ENCODE results near the gene MAMDC2.

MAMDC2 gene

GRCh38 chr9:70119786-70120185, 76.1 kb downstream of the MAMDC2 start:
- Mint-ChIP-seq H3K36me3 (ENCODE audit: low read depth) (no peaks in the 10 kb centered on the region), H3K27ac (no peak overlapping the region), H3K9me3 (no peaks in the 10 kb centered on the region)

DNA sequence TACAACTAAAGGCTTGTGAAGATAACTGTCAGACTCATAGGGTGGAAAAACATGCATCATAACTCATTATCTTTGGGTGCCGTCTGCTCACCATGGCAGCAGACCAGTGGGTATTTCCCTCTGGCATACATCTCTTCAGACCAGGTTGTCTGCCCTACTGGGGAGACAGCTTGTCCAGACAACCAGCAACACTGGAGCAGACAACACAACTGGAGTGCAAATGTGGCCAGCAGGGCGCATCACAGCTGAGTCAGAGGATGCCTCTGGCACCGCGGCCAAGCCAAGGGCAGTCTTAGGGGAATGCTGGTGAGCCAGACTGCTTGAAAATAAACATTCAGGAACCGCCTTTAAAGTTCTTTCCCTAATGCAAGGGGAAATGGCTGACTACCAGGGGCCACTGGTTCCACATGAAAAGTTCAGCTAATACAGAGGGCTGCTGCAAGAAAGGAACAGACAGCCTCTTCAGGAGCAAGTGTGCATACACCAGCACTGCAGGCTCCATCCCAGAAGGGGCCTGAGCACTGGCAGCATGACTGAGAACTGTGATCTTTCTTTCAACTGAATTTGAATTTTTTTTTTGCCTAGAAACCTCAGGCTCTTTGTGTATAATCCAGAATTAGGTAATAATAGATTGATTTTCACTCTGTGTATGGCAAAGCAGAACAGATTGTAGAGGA, 77.3 kb downstream of the MAMDC2 start:
- Mint-ChIP-seq H3K27me3 (peaks cover 18% of the 10 kb centered on the region), H3K9me3 (no peaks in the 10 kb centered on the region), H3K36me3 (ENCODE audit: low read depth) (no peaks in the 10 kb centered on the region), H3K4me3 (no peak overlapping the region), H3K4me1 (ENCODE audit: low read depth) (no peaks in the 10 kb centered on the region), H3K27ac (no peak overlapping the region)

More at GRCh38 chr9:70119786-70120185, 76.1 kb downstream of the MAMDC2 start:
- Mint-ChIP-seq H3K4me1 (ENCODE audit: low read depth) (no peaks in the 10 kb centered on the region), H3K27me3 (peaks cover 22% of the 10 kb centered on the region), H3K4me3 (no peak overlapping the region)

DNA sequence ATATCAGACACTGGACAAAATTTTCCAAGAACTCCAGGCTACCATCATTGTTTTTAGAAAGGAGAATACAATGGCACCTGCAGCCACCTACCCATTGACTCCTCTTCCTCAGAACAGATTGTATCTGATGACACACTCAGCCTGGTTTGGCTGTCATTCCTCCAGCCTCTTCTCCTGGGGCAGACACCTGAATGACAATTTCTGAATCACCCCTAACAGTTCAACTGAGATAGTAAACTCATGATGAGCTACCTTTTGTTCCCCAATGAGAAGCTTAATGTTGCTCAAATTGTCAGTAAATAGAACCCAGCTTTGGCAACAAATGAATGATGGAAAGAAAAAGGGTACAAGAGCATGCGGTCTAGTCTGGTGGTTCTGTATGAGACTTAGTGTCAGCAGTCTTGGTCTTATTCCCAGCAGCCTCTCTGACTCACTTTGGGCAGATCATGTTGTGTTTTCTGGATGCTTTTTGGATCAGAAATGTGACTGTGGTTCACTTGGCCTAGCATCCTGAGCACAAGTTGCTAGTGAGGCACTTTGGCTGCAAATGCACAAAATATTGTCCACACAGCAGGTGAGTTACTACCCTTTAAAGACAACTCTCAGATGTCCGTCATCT, 78.3 kb downstream of the MAMDC2 start:
- no peaks in the 10 kb centered on the region for H3K36me3 Mint-ChIP-seq (ENCODE audit: low read depth)
- H3K4me1 Mint-ChIP-seq (ENCODE audit: low read depth), result no peaks in the 10 kb centered on the region
- peaks cover 13% of the 10 kb centered on the region for H3K27me3 Mint-ChIP-seq

DNA sequence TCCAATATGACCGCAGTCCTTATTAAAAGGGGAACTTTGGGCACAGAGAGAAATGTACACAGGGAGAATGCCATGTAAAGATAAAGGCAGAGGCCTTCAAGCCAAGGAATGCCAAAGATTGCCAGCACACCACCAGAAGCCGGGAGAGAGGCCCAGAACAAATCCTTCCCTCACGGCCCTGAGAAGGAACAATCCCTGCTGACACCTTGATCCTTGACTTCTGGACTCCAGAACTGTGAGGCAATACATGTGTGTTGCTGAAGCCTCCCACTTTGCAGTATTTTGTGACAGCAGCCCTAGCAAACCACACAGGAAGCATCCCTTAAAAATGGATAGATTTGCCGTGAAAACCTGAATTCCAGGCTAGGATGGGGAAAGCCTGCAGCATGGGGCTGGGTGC, 80.0 kb downstream of the MAMDC2 start:
- H3K27me3 Mint-ChIP-seq, result peaks cover 6% of the 10 kb centered on the region
- no peaks in the 10 kb centered on the region for H3K4me1 Mint-ChIP-seq (ENCODE audit: low read depth)
- no peaks in the 10 kb centered on the region for H3K36me3 Mint-ChIP-seq (ENCODE audit: low read depth)
- no peaks in the 10 kb centered on the region for H3K9me3 Mint-ChIP-seq
- H3K27ac Mint-ChIP-seq, result no peak overlapping the region
- H3K4me3 Mint-ChIP-seq, result no peak overlapping the region

More for the DNA sequence above, 78.3 kb downstream of the MAMDC2 start:
- Mint-ChIP-seq H3K9me3 (no peaks in the 10 kb centered on the region), H3K27ac (no peak overlapping the region), H3K4me3 (no peak overlapping the region)

DNA sequence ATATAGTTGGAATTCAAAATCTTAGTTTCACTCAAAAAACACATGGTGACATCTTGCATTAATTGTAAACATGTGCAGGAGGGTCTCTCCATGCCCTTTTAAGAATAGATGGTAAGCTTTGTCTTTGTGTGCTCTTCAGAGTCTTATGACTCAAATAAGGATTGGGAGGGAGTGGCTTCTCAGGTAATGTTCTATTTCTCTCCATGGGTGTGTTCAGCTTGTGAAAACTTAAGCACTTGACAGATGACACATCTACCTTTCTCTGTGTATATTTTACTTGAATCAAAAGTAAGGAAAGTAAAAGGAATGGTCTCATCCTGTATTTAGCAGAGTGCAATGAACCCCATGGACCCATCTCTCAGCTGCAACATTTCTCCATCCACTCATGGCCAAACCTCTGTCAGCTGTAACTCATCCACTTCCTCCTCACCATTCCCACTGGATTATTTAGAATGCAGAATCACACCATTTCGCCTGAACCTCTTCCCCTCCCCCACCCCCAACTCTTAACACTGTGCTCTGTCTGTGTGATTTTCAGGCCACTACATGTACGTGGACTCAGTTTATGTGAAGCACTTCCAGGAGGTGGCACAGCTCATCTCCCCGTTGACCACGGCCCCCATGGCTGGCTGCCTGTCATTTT, 82.1 kb downstream of the MAMDC2 start:
- Mint-ChIP-seq H3K4me3 (no peak overlapping the region), H3K27ac (no peak overlapping the region), H3K4me1 (ENCODE audit: low read depth) (no peaks in the 10 kb centered on the region), H3K36me3 (ENCODE audit: low read depth) (no peaks in the 10 kb centered on the region), H3K9me3 (no peaks in the 10 kb centered on the region), H3K27me3 (no peaks in the 10 kb centered on the region)

GRCh38 chr9:70127036-70127435, 83.4 kb downstream of the MAMDC2 start:
- H3K9me3 Mint-ChIP-seq, result no peaks in the 10 kb centered on the region
- no peak overlapping the region for H3K27ac Mint-ChIP-seq
- H3K4me3 Mint-ChIP-seq, result no peak overlapping the region
- no peaks in the 10 kb centered on the region for H3K4me1 Mint-ChIP-seq (ENCODE audit: low read depth)
- no peaks in the 10 kb centered on the region for H3K27me3 Mint-ChIP-seq
- no peaks in the 10 kb centered on the region for H3K36me3 Mint-ChIP-seq (ENCODE audit: low read depth)

DNA sequence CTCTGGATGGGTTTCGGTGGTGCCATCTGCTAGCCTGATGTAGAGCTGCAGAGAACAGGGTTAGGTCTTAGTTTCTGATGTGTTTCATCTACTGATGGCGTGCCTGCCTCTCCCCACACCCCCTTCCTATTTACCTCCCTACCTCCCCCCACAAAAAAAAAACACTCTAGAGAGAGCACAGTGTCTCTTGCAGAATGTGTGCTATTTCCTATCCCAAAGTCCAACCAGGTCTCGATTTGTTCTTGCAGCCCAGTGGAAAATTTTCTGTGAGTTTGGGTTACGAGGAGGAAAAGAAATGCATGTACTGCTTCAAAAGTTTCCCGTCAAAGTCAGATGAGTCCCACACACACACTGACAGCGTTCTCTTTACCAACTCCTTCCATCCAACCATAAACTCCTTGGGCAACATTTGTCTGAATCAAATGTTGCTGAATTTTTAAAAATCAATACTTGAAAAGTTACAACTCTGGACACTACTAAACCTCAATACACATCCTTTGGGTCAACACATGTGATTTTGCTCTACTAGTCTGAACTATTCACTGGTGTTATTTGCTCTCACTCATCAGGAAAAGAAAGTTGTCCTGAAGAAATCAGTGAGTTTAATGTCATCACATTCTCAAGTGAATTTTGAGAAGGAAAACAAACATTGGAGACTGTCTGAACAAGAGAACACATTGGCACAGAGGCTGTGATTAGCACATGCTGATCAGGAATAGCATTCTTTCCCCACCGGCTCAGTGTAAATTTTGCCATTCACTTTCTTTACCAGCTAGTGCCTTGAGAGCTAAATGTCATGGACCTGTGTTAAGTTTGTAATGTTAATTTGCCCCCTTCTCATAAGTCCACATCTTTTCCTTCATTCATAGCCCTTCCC, 84.1 kb downstream of the MAMDC2 start:
- Mint-ChIP-seq H3K27me3 (no peaks in the 10 kb centered on the region), H3K36me3 (ENCODE audit: low read depth) (no peaks in the 10 kb centered on the region), H3K4me3 (no peak overlapping the region), H3K9me3 (no peaks in the 10 kb centered on the region), H3K4me1 (ENCODE audit: low read depth) (no peaks in the 10 kb centered on the region), H3K27ac (no peak overlapping the region)

- Mint-ChIP-seq H3K4me3 (no peak overlapping the region), H3K9me3 (no peaks in the 10 kb centered on the region), H3K36me3 (ENCODE audit: low read depth) (no peaks in the 10 kb centered on the region), H3K27me3 (no peaks in the 10 kb centered on the region), H3K4me1 (ENCODE audit: low read depth) (no peaks in the 10 kb centered on the region), H3K27ac (no peak overlapping the region)
These were observed 86.6 kb downstream of the MAMDC2 start for GRCh38 chr9:70130266-70130665.

- no peak overlapping the region for H3K4me3 Mint-ChIP-seq
- H3K36me3 Mint-ChIP-seq (ENCODE audit: low read depth), result no peaks in the 10 kb centered on the region
- no peaks in the 10 kb centered on the region for H3K4me1 Mint-ChIP-seq (ENCODE audit: low read depth)
- H3K27ac Mint-ChIP-seq, result no peak overlapping the region
- no peaks in the 10 kb centered on the region for H3K9me3 Mint-ChIP-seq
- H3K27me3 Mint-ChIP-seq, result no peaks in the 10 kb centered on the region
These were observed 87.6 kb downstream of the MAMDC2 start for GRCh38 chr9:70131296-70131695.

GRCh38 chr9:70133253-70134208, 89.9 kb downstream of the MAMDC2 start:
- no peaks in the 10 kb centered on the region for H3K4me1 Mint-ChIP-seq (ENCODE audit: low read depth)
- H3K9me3 Mint-ChIP-seq, result no peaks in the 10 kb centered on the region
- H3K4me3 Mint-ChIP-seq, result no peak overlapping the region
- no peak overlapping the region for H3K27ac Mint-ChIP-seq
- H3K27me3 Mint-ChIP-seq, result no peaks in the 10 kb centered on the region
- no peaks in the 10 kb centered on the region for H3K36me3 Mint-ChIP-seq (ENCODE audit: low read depth)

GRCh38 chr9:70134360-70134759, 90.7 kb downstream of the MAMDC2 start:
- Mint-ChIP-seq H3K4me3 (no peak overlapping the region), H3K27me3 (no peaks in the 10 kb centered on the region), H3K4me1 (ENCODE audit: low read depth) (no peaks in the 10 kb centered on the region), H3K9me3 (no peaks in the 10 kb centered on the region), H3K27ac (no peak overlapping the region), H3K36me3 (ENCODE audit: low read depth) (no peaks in the 10 kb centered on the region)

- H3K4me3 Mint-ChIP-seq, result no peak overlapping the region
- no peaks in the 10 kb centered on the region for H3K4me1 Mint-ChIP-seq (ENCODE audit: low read depth)
- no peaks in the 10 kb centered on the region for H3K36me3 Mint-ChIP-seq (ENCODE audit: low read depth)
- H3K27ac Mint-ChIP-seq, result no peak overlapping the region
- H3K9me3 Mint-ChIP-seq, result no peaks in the 10 kb centered on the region
- H3K27me3 Mint-ChIP-seq, result no peaks in the 10 kb centered on the region
These were observed 91.5 kb downstream of the MAMDC2 start for GRCh38 chr9:70135176-70135575.

DNA sequence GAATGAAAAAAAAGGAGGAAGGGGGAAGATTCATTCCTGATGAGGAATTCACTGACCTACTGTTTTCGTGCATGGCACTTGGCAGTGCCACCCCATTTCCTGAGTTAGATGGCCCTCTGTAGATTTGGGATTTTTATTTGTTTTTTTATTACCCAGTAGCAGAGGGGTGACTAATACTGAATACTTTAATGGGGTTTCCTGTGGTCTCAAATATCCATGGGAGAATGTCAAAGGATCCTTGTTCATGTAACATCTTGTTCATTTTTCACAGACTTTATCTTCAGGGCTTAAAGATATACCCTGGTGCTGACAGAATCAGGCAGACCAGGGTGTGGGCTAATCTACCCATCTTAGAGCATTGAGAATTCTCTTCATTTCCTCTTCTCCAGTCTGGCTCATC, 93.0 kb downstream of the MAMDC2 start:
- Mint-ChIP-seq H3K9me3 (no peaks in the 10 kb centered on the region), H3K36me3 (ENCODE audit: low read depth) (no peaks in the 10 kb centered on the region), H3K4me3 (no peak overlapping the region), H3K27me3 (no peaks in the 10 kb centered on the region), H3K27ac (no peak overlapping the region), H3K4me1 (ENCODE audit: low read depth) (no peaks in the 10 kb centered on the region)

- Mint-ChIP-seq H3K4me3 (no peak overlapping the region), H3K27ac (no peak overlapping the region), H3K9me3 (no peaks in the 10 kb centered on the region), H3K36me3 (ENCODE audit: low read depth) (no peaks in the 10 kb centered on the region), H3K27me3 (no peaks in the 10 kb centered on the region), H3K4me1 (ENCODE audit: low read depth) (no peaks in the 10 kb centered on the region)
These were observed 93.9 kb downstream of the MAMDC2 start for GRCh38 chr9:70137577-70137976.

All from stimulated activated naive CD8-positive, alpha-beta T cell treated with anti-CD3 and anti-CD28 coated beads, Interleukin-15, Interleukin-2, amounts not matched to agents 100 ng/mL and 50 ng/mL, for 24 hours (primary cell).